ENCODE data around the gene ZNF74.

ZNF74 gene

GRCh38 chr22:20431511-20432192, 37.7 kb downstream of the ZNF74 start:
- in situ Hi-C loops (cut with HindIII; ENCODE audit: low sequenced_read_pairs), result no loop called here
- no peak for DNase-seq (ENCODE audit: low read depth, low spot score)
- H3K4me3 ChIP-seq (ENCODE audit: low read depth, low read length), result no peak overlapping the region
- TF ChIP-seq CTCF (IDR thresholded peaks at IDR 0.05; ENCODE audit: low read depth, low read length), result no peak

GRCh38 chr22:20432244-20432686, 38.3 kb downstream of the ZNF74 start:
- DNase-seq (ENCODE audit: low read depth, low spot score), result no peak
- in situ Hi-C loops (cut with HindIII; ENCODE audit: low sequenced_read_pairs), result no loop called here
- TF ChIP-seq CTCF (IDR thresholded peaks at IDR 0.05; ENCODE audit: low read depth, low read length), result no peak
- H3K4me3 ChIP-seq (ENCODE audit: low read depth, low read length), result no peak overlapping the region

DNA sequence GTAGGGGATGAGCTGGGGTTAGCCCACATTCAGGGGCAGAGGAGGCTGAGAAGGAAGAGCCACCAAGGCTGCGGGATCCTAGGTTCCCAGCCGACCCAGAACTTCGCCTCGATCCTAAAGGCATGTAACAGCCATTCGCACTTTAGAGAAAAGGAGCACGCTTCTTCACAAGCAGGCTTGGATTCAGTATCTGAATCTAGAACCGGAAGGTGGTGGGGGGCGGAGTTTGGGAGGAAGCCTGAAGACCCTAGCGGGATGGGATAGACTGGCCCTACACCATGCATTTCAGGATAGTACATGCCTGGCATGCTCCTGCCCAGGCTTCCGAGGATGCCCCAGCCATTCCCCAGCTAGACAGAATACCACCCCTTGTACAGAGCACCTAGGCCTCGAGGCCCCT, 39.2 kb downstream of the ZNF74 start:
- in situ Hi-C loops (cut with HindIII; ENCODE audit: low sequenced_read_pairs), result no loop called here
- no peak for TF ChIP-seq CTCF (IDR thresholded peaks at IDR 0.05; ENCODE audit: low read depth, low read length)
- H3K4me3 ChIP-seq (ENCODE audit: low read depth, low read length), result no peak overlapping the region
- no peak for DNase-seq (ENCODE audit: low read depth, low spot score)

- no peak for DNase-seq (ENCODE audit: low read depth, low spot score)
- H3K4me3 ChIP-seq (ENCODE audit: low read depth, low read length), result no peak overlapping the region
- in situ Hi-C loops (cut with HindIII; ENCODE audit: low sequenced_read_pairs), result no loop called here
- no peak for TF ChIP-seq CTCF (IDR thresholded peaks at IDR 0.05; ENCODE audit: low read depth, low read length)
These were observed 39.8 kb downstream of the ZNF74 start for GRCh38 chr22:20433686-20434241.

DNA sequence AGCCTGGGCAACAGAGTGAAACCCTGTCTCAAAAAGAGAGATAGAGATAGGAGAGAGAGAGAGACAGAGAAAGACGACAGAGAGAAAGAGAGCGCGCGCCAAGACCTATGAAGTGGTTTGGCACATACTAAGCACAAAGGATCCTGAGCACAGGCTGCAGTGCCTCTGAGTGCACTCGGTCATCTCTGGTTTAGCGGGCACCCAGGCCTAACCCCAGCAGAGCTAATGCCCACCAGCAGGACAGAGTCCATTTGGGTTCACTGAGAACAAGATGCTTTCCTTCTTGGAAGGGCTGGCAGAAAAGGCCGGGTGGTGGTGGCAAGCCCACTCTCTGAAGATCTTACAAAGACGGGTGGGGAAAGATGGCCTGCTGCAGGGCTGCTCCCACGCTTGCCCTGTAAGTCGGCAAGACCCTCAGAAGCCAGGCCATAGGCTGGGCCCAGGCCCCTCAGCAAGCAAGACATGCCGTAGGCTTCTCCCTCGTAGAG, 40.4 kb downstream of the ZNF74 start:
- DNase-seq (ENCODE audit: low read depth, low spot score), result no peak
- in situ Hi-C loops (cut with HindIII; ENCODE audit: low sequenced_read_pairs), result no loop called here
- no peak overlapping the region for H3K4me3 ChIP-seq (ENCODE audit: low read depth, low read length)
- TF ChIP-seq CTCF (IDR thresholded peaks at IDR 0.05; ENCODE audit: low read depth, low read length), result no peak

DNA sequence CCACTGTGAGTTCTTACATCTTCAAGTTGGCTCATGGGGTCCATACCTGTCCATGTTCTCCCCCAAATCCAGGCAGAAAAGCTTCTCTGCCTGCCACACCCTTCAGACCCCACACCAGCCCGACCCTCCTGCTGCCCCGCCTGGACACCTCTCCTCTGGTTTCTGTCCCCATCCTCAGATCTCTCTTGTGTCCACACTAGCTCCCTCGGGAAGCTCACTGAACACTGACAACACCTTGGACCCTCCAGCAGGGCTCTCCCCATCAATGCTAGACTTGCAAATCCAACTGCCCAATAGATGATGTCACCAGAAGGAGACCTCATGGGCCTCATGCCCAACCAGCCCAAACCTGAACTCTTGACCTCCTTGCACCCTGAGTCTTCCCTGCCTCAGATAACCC, 40.8 kb downstream of the ZNF74 start:
- in situ Hi-C loops (cut with HindIII; ENCODE audit: low sequenced_read_pairs), result no loop called here
- no peak for DNase-seq (ENCODE audit: low read depth, low spot score)
- H3K4me3 ChIP-seq (ENCODE audit: low read depth, low read length), result no peak overlapping the region
- TF ChIP-seq CTCF (IDR thresholded peaks at IDR 0.05; ENCODE audit: low read depth, low read length), result no peak
